Fibroblast of skin of scalp (primary cell): ENCODE data around the gene SRGAP2C.
A peak's percentile ranks its signal among the peaks of the same experiment; 100 is the strongest.
"Not testable (repeated sequence)": the region's sequence is repeated elsewhere in the genome, so short reads cannot be mapped to it uniquely, and the experiment has no call there.

Source experiments
- DNase-seq: peaks from one replicate; pipeline ENCODE4 v3.0.0-alpha.2; 2013

Gene SRGAP2C

GRCh38 chr1:121433517-121433916, 248.7 kb downstream of the SRGAP2C start:
- not testable (repeated sequence) for DNase-seq

- peak; percentile 77 for DNase-seq
Observed at GRCh38 chr1:121438862-121439261, 254.1 kb downstream of the SRGAP2C start.

- no peak for DNase-seq
Observed at GRCh38 chr1:121440993-121441392, 256.2 kb downstream of the SRGAP2C start.
